RWPE1 (cell line): ENCODE data around the gene IER5L.
"Not testable (repeated sequence)": the region's sequence is repeated elsewhere in the genome, so short reads cannot be mapped to it uniquely, and the experiment has no call there.

Source experiments
- CTCF ChIA-PET: fragments of 350-600 bp; sonication (Branson Sonifier 250); formaldehyde crosslinking; extraction: SDS; loops from one replicate; lab custom pipeline; 2021; lab: Yijun Ruan, JAX
- POLR2A ChIA-PET: fragments of 400-600 bp; formaldehyde crosslinking; extraction: SDS; loops from one replicate; lab custom pipeline; 2020; ENCODE audit warnings: antibody characterized with exemption; ENCODE audit not compliant: low non-redundant PET; lab: Yijun Ruan, JAX
- DNase-seq: peaks from one replicate; pipeline ENCODE4 v3.0.0; 2012; ENCODE audit warnings: low spot score
- H3K27ac ChIP-seq: fragments of 450-650 bp; 2 replicates; pipeline ENCODE4 v1.5.1; 2017
- CTCF ChIP-seq: fragments of 450-650 bp; conservative IDR thresholded peaks from 2 replicates; pipeline ENCODE4 v1.5.1; 2017; ENCODE audit warnings: low read depth, mild to moderate bottlenecking

The IER5L gene

GRCh38 chr9:129163753-129164152, 14.3 kb downstream of the IER5L start:
- POLR2A ChIA-PET: no interaction called here
- CTCF ChIA-PET: interaction anchor here (1.7 to 2.4 kb wide), 3 partner anchors 10 to 25 kb away, joined by 5 to 11 read pairs (median 5); no protein-coding TSS in a partner anchor
- H3K27ac ChIP-seq: peak overlapping the region; percentile 40
- DNase-seq: no peak
- TF ChIP-seq CTCF: no peak

GRCh38 chr9:129163198-129163670, 14.8 kb downstream of the IER5L start:
- peak overlapping the region; percentile 40 for H3K27ac ChIP-seq
- CTCF ChIA-PET: interaction anchor here (0.6 to 2.4 kb wide), 4 partner anchors 11 to 25 kb away, joined by 3 to 11 read pairs (median 5); partner anchors contain the start of gene IER5L
- DNase-seq, POLR2A ChIA-PET: not testable (repeated sequence)

DNA sequence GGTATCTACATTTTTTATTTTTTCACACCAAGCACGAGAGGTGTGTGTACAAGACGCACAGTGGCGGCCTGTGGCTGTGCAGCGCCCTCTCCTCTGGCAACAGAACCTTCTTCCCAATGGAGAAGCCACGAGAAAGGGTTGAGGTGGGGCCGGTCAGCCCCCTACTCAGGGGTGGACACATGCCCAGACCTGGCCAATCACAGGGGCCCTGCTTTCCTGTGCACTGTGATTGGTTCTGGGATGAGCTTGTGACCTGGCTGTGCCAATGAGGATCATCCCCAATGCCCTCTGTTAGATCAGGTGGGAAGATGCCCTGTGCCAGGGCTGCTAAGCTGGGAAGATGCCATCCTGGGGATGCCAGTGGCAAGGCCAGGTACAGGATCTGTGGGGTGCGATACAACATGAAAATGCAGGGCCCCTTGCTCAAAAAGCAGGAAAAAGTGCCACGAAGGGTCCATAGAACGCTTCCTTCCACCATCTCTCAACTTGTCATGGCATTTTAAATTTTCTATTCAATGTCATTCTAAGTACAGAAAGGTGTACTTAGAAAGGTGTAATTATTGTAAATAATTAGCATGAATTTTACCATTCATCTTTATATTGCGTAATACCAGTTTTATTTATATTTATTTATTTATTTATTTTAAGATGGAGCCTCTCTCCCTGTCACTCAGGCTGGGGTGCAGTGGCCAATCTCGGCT, 15.4 kb downstream of the IER5L start:
- DNase-seq: no peak
- TF ChIP-seq CTCF: no peak
- POLR2A ChIA-PET: interaction anchor here (0.6 kb wide), 1 partner anchor 13 kb away, joined by 3 read pairs; no protein-coding TSS in a partner anchor
- CTCF ChIA-PET: interaction anchor here (0.6 to 2.4 kb wide), 4 partner anchors 12 to 20 kb away, joined by 3 to 5 read pairs (median 5); partner anchors contain the start of gene IER5L
- H3K27ac ChIP-seq: peak overlapping the region; percentile 40; the same call in 1 of the 2 replicates

DNA sequence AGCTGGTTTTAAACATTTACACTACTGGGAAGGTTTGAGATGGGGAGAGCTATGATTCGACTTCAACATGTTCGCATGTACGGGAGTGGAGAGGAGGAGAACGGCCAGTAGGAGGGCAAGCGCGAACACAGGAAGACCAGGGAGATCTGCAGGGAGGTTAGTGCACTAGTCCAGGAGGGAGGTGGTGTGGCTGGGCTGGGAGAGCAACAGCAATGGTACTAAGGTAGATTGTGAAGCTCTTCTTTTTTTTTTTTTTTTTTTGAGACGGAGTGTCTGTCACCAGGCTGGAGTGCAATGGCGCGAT, 16.6 kb downstream of the IER5L start:
- H3K27ac ChIP-seq: no peak overlapping the region
- TF ChIP-seq CTCF: no peak
- ChIA-PET POLR2A (interaction anchor here (0.8 kb wide), 1 partner anchor 13 kb away, joined by 6 read pairs; no protein-coding TSS in a partner anchor), CTCF (interaction anchor here (1.0 to 2.1 kb wide), 3 partner anchors 13 to 21 kb away, joined by 3 to 5 read pairs (median 5); no protein-coding TSS in a partner anchor)
- DNase-seq: no peak

- TF ChIP-seq CTCF: no peak
- no peak overlapping the region for H3K27ac ChIP-seq
These were observed 17.1 kb downstream of the IER5L start for GRCh38 chr9:129160712-129161533.

GRCh38 chr9:129156163-129156562, 21.9 kb downstream of the IER5L start:
- ChIA-PET POLR2A (no interaction called here), CTCF (interaction anchor here (0.6 to 2.2 kb wide), 2 partner anchors 14 to 252 kb away, joined by 3 to 14 read pairs; no protein-coding TSS in a partner anchor)
- DNase-seq: no peak
- peak overlapping the region; percentile 3; the same call in 1 of the 2 replicates for H3K27ac ChIP-seq
- no peak for TF ChIP-seq CTCF

More at GRCh38 chr9:129160712-129161533, 17.1 kb downstream of the IER5L start:
- ChIA-PET POLR2A (interaction anchor here (0.8 kb wide), 1 partner anchor 14 kb away, joined by 6 read pairs; no protein-coding TSS in a partner anchor), CTCF (interaction anchor here (0.6 to 1.6 kb wide), 3 partner anchors 18 to 477 kb away, joined by 3 to 5 read pairs (median 5); no protein-coding TSS in a partner anchor)
- DNase-seq: no peak
